ENCODE results near the gene SLC38A7. TPM values are rescaled to one million over a fixed set of nuclear protein-coding genes. Genes with fewer than 3 reads are reported as not detected.

SLC38A7 gene
- total and polyA plus RNA-seq, 2 of the 13 experiments (the other 11 are each of a cell fraction or from before 2014, with no cell fraction given) = 13.2 to 14.1 TPM

DNA sequence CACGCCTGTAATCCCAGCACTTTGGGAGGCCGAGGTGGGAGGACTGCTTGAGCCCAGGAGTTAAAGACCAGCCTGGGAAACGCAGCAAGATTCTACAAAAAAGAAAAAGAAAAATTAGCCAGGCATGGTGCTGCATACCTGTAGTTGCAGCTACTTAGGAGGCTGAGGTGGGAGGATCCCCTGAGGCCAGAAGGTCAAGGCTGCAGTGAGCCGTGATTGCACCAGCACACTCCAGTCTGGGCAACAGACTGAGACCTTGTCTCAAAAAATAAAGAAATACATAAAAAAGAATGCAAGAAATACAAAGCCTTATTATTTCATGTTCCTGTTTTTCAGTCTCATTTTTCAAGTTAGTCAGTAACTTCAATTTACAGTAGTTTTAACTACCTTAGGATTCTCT is 49.1 kb downstream of the SLC38A7 start:
- H3K4me1 ChIP-seq (ENCODE audit: insufficient read depth, low read length) = peaks cover 51% of the 10 kb centered on the region
- WGBS (ENCODE audit: low lambda C conversion rate) = 41% methylated on average over 4 of the region's 4 CpGs
- ATAC-seq (0 out of 3 replicates have a peak, but pooled peaks have one; percentile 17), FAIRE-seq (peak; percentile 72), DNase-seq (ENCODE audit: low spot score) (no peak)
- no peaks in the 10 kb centered on the region for H3K79me2 ChIP-seq (ENCODE audit: insufficient read depth, low read length)
- H3K4me3 ChIP-seq (replicated peaks in 1 of 3; ENCODE audit: insufficient read depth in 1 of 3, low read depth in 2 of 3, low read length in 3 of 3) = no peak overlapping the region
- no peak overlapping the region for H3K9ac ChIP-seq (ENCODE audit: insufficient read depth, low read depth, low read length)
- peak overlapping the region; percentile 63 for H3K27ac ChIP-seq (ENCODE audit: extremely low read length, insufficient read depth, low read length)
- intact Hi-C loops (cut with micrococcal nuclease; ENCODE audit: unreplicated experiment) (loop anchor here (5.0 kb wide), 2 partner anchors 63 to 298 kb away; no protein-coding TSS in a partner anchor), in situ Hi-C loops (cut with HindIII; ENCODE audit: extremely low pct_ligation_motif_present, low pct_unique_long_range_greater_than_20kb) (loop anchor here (10.0 kb wide), 2 partner anchors 121 to 301 kb away; partner anchors contain the start of gene SETD6)
- no peaks in the 10 kb centered on the region for H4K20me1 ChIP-seq (ENCODE audit: insufficient read depth, low read length)
- BruUV-seq (replicated peaks) = no TSS peak
- H3K9me3 ChIP-seq (ENCODE audit: low read length) = no peaks in the 10 kb centered on the region
- no peaks in the 10 kb centered on the region; a peak in 1 of 5 replicates for H3K27me3 ChIP-seq (ENCODE audit: control insufficient read depth in 1 of 2, insufficient read depth in 2 of 2, low read length in 2 of 2)
- CTCF ChIA-PET (ENCODE audit: low intra/inter-chr PET ratio, low total read pairs) = no interaction called here
- H2AFZ ChIP-seq (ENCODE audit: low read length) = no peak overlapping the region
- POLR2A ChIA-PET = interaction anchor here (0.9 to 4.2 kb wide), 7 partner anchors 9 to 117 kb away, joined by 3 to 44 read pairs (median 3); no protein-coding TSS in a partner anchor
- peak overlapping the region; percentile 19 for H3K4me2 ChIP-seq (ENCODE audit: low read depth, low read length)
- no peaks in the 10 kb centered on the region for H3K36me3 ChIP-seq (replicated peaks in 1 of 2; ENCODE audit: control insufficient read depth in 1 of 2, insufficient read depth in 2 of 2, low read length in 2 of 2)
- TF ChIP-seq CEBPB (IDR thresholded peaks at IDR 0.05; ENCODE audit: borderline replicate concordance, low read depth, low read length) (peak; percentile 45; the same call in 1 of the 2 replicates), PHF20 (CRISPR knock-in tag; IDR thresholded peaks at IDR 0.05) (no peak), ZNF781 (CRISPR knock-in tag; IDR thresholded peaks at IDR 0.05; ENCODE audit: borderline replicate concordance, not compliant biosample characterization) (no peak), DPF2 (CRISPR knock-in tag; IDR thresholded peaks at IDR 0.05; ENCODE audit: borderline replicate concordance, low read depth) (0 out of 2 replicates have a peak, but pooled peaks have one; percentile 23), GFI1 (CRISPR knock-in tag; IDR thresholded peaks at IDR 0.05; ENCODE audit: borderline replicate concordance) (peak; percentile 93), NR2C2 (CRISPR knock-in tag; IDR thresholded peaks at IDR 0.05; ENCODE audit: borderline replicate concordance) (peak; percentile 61; the same call in 1 of the 2 replicates), SP5 (CRISPR knock-in tag; IDR thresholded peaks at IDR 0.05; ENCODE audit: borderline replicate concordance, low read depth) (peak; percentile 41; the same call in 1 of the 2 replicates), CEBPG (CRISPR knock-in tag; IDR thresholded peaks at IDR 0.05) (peak; percentile 63), NR2F6 (IDR thresholded peaks at IDR 0.05) (peak; percentile 93), NR2F6 (CRISPR knock-in tag; IDR thresholded peaks at IDR 0.05) (peak; percentile 97), GZF1 (CRISPR knock-in tag; IDR thresholded peaks at IDR 0.05) (no peak), NR2F2 (IDR thresholded peaks at IDR 0.05; ENCODE audit: borderline replicate concordance, low read depth) (peak; percentile 66; the same call in 1 of the 2 replicates), CHD4 (IDR thresholded peaks at IDR 0.05; ENCODE audit: borderline replicate concordance, low read length) (0 out of 2 replicates have a peak, but pooled peaks have one; percentile 4), RARA (CRISPR knock-in tag; IDR thresholded peaks at IDR 0.05) (peak; percentile 46; the same call in 1 of the 2 replicates), HNF4G (IDR thresholded peaks at IDR 0.05; ENCODE audit: borderline replicate concordance, low read depth, low read length) (0 out of 2 replicates have a peak, but pooled peaks have one; percentile 11), HNF4G (CRISPR knock-in tag; IDR thresholded peaks at IDR 0.05; ENCODE audit: borderline replicate concordance, low read depth) (no peak), NR2F1 (CRISPR knock-in tag; IDR thresholded peaks at IDR 0.05) (peak; percentile 80; a peak in 3 of 4 replicates)
- TF ChIP-seq, protein P1, sequence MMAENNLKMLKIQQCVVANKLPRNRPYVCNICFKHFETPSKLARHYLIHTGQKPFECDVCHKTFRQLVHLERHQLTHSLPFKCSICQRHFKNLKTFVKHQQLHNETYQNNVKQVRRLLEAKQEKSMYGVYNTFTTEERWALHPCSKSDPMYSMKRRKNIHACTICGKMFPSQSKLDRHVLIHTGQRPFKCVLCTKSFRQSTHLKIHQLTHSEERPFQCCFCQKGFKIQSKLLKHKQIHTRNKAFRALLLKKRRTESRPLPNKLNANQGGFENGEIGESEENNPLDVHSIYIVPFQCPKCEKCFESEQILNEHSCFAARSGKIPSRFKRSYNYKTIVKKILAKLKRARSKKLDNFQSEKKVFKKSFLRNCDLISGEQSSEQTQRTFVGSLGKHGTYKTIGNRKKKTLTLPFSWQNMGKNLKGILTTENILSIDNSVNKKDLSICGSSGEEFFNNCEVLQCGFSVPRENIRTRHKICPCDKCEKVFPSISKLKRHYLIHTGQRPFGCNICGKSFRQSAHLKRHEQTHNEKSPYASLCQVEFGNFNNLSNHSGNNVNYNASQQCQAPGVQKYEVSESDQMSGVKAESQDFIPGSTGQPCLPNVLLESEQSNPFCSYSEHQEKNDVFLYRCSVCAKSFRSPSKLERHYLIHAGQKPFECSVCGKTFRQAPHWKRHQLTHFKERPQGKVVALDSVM (CRISPR knock-in tag; IDR thresholded peaks at IDR 0.05) = peak; percentile 97
- TF ChIP-seq, protein P2, sequence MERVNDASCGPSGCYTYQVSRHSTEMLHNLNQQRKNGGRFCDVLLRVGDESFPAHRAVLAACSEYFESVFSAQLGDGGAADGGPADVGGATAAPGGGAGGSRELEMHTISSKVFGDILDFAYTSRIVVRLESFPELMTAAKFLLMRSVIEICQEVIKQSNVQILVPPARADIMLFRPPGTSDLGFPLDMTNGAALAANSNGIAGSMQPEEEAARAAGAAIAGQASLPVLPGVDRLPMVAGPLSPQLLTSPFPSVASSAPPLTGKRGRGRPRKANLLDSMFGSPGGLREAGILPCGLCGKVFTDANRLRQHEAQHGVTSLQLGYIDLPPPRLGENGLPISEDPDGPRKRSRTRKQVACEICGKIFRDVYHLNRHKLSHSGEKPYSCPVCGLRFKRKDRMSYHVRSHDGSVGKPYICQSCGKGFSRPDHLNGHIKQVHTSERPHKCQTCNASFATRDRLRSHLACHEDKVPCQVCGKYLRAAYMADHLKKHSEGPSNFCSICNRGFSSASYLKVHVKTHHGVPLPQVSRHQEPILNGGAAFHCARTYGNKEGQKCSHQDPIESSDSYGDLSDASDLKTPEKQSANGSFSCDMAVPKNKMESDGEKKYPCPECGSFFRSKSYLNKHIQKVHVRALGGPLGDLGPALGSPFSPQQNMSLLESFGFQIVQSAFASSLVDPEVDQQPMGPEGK (CRISPR knock-in tag; IDR thresholded peaks at IDR 0.05) = peak; percentile 20; the same call in 1 of the 2 replicates
- TF ChIP-seq, protein P3, sequence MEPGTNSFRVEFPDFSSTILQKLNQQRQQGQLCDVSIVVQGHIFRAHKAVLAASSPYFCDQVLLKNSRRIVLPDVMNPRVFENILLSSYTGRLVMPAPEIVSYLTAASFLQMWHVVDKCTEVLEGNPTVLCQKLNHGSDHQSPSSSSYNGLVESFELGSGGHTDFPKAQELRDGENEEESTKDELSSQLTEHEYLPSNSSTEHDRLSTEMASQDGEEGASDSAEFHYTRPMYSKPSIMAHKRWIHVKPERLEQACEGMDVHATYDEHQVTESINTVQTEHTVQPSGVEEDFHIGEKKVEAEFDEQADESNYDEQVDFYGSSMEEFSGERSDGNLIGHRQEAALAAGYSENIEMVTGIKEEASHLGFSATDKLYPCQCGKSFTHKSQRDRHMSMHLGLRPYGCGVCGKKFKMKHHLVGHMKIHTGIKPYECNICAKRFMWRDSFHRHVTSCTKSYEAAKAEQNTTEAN (CRISPR knock-in tag; conservative IDR thresholded peaks at IDR 0.05) = no peak

Data from HepG2 (cell line).